IPS-15b (cell line): ENCODE measurements around the gene ENKD1.

ENCODE experiments used
- H3K27me3 ChIP-seq: one replicate; pipeline ENCODE4 v1.6.1; 2013; ENCODE audit warnings: low read length; ENCODE audit not compliant: control insufficient read depth, insufficient read depth
- H3K36me3 ChIP-seq: one replicate; pipeline ENCODE4 v1.6.1; 2013; ENCODE audit warnings: low read length; ENCODE audit not compliant: control insufficient read depth, insufficient read depth
- H3K4me1 ChIP-seq: one replicate; pipeline ENCODE4 v1.6.1; 2013; ENCODE audit warnings: mild to moderate bottlenecking, low read length; ENCODE audit not compliant: control insufficient read depth, insufficient read depth
- H3K4me3 ChIP-seq: one replicate; pipeline ENCODE4 v1.5.1; 2013; ENCODE audit warnings: low read depth, low read length
- H3K9ac ChIP-seq: one replicate; pipeline ENCODE4 v1.6.1; 2013; ENCODE audit warnings: low read depth, mild to moderate bottlenecking, low read length
- H3K9me3 ChIP-seq: one replicate; pipeline ENCODE4 v1.6.1; 2013; ENCODE audit warnings: mild to moderate bottlenecking, low read length; ENCODE audit not compliant: control insufficient read depth, insufficient read depth

The ENKD1 gene

DNA sequence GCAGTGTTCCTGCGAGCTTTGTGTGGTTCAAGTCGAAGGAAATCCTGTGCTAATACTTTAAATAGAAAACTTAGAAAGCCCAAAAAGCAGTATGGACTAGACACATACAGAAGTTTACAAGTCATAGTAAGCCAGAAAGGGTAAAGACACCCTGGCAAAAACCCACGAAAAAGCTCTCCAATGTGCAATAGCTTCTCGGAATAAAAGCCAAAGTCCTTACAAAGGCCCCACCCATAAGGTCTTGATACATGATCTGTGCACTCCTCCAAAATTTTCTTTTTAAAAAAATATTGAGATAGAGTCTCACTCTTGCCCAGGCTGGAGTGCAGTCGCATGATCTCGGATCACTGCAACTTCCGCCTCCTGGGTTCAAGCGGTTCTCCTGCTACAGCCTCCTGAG, 10.4 kb upstream of the ENKD1 start:
- Histone ChIP-seq H3K27me3 (no peaks in the 10 kb centered on the region), H3K4me3 (no peak overlapping the region), H3K4me1 (peaks cover 2% of the 10 kb centered on the region), H3K9me3 (no peaks in the 10 kb centered on the region), H3K36me3 (peaks cover 6% of the 10 kb centered on the region), H3K9ac (no peak overlapping the region)

DNA sequence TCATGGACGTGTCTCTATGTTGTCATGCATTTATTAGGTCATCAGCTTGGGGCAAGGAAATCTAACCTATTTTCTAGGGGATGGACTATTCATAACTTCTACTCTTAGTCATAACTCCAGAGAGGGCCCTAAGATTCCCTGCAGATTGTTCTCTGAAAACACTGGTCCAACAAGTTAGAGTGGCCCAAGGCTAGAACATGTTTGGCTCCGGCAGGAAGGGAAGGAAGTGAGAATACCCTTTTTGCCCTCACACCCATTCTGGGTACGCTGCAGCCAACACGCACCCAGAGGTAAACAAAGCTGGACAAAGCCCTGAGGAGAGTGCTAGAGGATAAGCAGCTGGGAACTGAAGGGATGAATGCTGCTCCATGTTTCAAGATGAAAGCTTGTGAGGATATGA, 10.0 kb upstream of the ENKD1 start:
- H3K9ac ChIP-seq: no peak overlapping the region
- no peaks in the 10 kb centered on the region for H3K27me3 ChIP-seq
- H3K4me1 ChIP-seq: peaks cover 2% of the 10 kb centered on the region
- H3K36me3 ChIP-seq: peaks cover 6% of the 10 kb centered on the region
- no peak overlapping the region for H3K4me3 ChIP-seq
- no peaks in the 10 kb centered on the region for H3K9me3 ChIP-seq

GRCh38 chr16:67675999-67676398, 9.4 kb upstream of the ENKD1 start:
- Histone ChIP-seq H3K9ac (no peak overlapping the region), H3K36me3 (peaks cover 6% of the 10 kb centered on the region), H3K27me3 (no peaks in the 10 kb centered on the region), H3K9me3 (no peaks in the 10 kb centered on the region), H3K4me3 (no peak overlapping the region), H3K4me1 (peaks cover 2% of the 10 kb centered on the region)

- no peak overlapping the region for H3K4me3 ChIP-seq
- peaks cover 6% of the 10 kb centered on the region for H3K36me3 ChIP-seq
- peaks cover 2% of the 10 kb centered on the region for H3K4me1 ChIP-seq
- no peak overlapping the region for H3K9ac ChIP-seq
- H3K27me3 ChIP-seq: no peaks in the 10 kb centered on the region
- H3K9me3 ChIP-seq: no peaks in the 10 kb centered on the region
Measured at GRCh38 chr16:67675579-67675935, 9.0 kb upstream of the ENKD1 start.

DNA sequence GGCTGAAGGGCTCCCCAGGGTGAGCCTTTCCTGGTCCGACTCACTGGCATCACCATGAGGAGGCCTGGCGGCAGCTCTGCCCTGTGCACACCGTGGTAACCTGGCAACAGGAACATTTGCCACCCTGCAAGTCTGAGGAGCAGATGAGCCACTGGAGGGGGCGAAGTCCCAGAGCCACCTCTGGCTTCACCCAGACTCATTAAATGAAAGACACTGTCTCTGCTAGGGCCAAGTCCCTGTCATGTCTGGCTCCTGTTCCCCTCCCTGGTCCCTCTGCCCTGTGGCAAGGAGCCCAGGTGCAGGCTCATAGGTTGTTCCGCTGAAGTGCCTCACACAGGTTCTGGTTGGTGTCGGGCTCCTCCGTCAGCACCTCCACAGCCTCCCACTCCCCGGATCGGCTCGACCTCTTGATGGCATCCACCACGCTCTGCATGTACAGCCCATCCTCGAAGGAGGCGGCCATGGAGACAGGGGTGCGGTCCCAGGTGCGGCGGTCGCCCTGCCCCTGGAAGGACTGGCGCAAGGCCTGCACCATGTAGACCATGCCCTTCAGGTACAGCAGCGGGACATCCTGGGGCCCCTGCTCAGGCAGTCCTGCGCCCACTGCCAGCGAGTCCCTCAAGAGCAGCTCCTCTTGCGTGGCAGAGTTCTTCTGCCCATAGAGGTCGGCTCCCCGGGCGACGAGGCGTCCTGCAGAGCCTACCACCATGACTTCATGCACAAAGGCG, 8.5 kb upstream of the ENKD1 start:
- H3K9ac ChIP-seq: no peak overlapping the region
- peaks cover 2% of the 10 kb centered on the region for H3K4me1 ChIP-seq
- H3K27me3 ChIP-seq: no peaks in the 10 kb centered on the region
- H3K4me3 ChIP-seq: no peak overlapping the region
- no peaks in the 10 kb centered on the region for H3K9me3 ChIP-seq
- peaks cover 6% of the 10 kb centered on the region for H3K36me3 ChIP-seq

DNA sequence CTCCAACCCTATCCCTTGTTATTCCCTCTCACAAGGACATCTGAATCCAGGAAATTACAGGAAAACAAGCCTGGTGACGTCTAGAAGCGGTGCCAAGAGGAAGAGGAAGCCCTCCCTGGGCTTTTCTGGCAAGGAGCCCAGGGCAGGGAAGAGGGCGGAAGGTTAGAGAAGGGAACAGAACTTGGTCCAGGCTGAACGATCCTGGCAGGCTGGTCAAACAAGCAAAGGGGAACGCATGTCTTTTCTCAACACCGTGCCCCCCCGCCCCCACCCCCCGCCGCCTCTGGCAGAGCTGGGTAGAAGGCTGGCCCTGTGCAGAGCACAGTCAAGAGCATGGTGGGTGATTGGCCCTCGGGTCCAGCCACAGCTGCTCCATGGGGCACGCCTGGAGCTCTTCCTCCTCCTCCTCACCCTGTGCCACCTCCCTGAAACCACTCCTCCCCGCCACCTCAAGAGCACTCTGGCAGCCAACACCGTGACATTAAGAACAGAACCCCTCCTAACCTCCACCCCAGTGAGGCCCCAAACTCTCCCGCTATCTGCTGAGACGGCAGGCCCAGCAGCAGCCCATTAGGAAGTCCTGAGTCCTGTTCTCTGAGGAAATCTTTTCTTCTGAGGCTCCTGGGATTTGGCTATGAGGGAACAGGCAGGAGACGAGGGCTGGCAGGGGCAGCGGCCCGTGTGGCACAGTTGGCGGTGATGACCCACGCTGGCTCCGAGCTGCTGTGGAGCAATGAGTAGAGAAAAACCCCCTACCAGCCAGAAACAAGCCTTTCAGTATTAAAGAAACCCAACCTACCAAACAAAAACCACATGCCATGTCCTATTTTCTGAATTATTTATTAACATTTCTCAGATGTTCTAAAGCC, 7.4 kb upstream of the ENKD1 start:
- peaks cover 6% of the 10 kb centered on the region for H3K36me3 ChIP-seq
- H3K9me3 ChIP-seq: no peaks in the 10 kb centered on the region
- H3K4me3 ChIP-seq: no peak overlapping the region
- no peaks in the 10 kb centered on the region for H3K27me3 ChIP-seq
- H3K9ac ChIP-seq: no peak overlapping the region
- peaks cover 2% of the 10 kb centered on the region for H3K4me1 ChIP-seq

- Histone ChIP-seq H3K9ac (peak overlapping the region; percentile 37), H3K4me3 (no peak overlapping the region)
Measured at GRCh38 chr16:67672739-67673662, 6.5 kb upstream of the ENKD1 start.

GRCh38 chr16:67672306-67672705, 5.8 kb upstream of the ENKD1 start:
- peaks cover 5% of the 10 kb centered on the region for H3K4me1 ChIP-seq
- H3K9ac ChIP-seq: no peak overlapping the region
- no peaks in the 10 kb centered on the region for H3K9me3 ChIP-seq
- H3K36me3 ChIP-seq: peaks cover 6% of the 10 kb centered on the region
- no peaks in the 10 kb centered on the region for H3K27me3 ChIP-seq
- H3K4me3 ChIP-seq: no peak overlapping the region

More at GRCh38 chr16:67672739-67673662, 6.5 kb upstream of the ENKD1 start:
- Histone ChIP-seq H3K9me3 (no peaks in the 10 kb centered on the region), H3K27me3 (no peaks in the 10 kb centered on the region), H3K4me1 (peaks cover 2% of the 10 kb centered on the region), H3K36me3 (peaks cover 6% of the 10 kb centered on the region)

- Histone ChIP-seq H3K9ac (no peak overlapping the region), H3K27me3 (peaks cover 3% of the 10 kb centered on the region), H3K36me3 (no peaks in the 10 kb centered on the region), H3K4me1 (peaks cover 5% of the 10 kb centered on the region), H3K4me3 (no peak overlapping the region), H3K9me3 (no peaks in the 10 kb centered on the region)
Measured at GRCh38 chr16:67669499-67670101, 3.0 kb upstream of the ENKD1 start.

GRCh38 chr16:67668495-67669157, 2.1 kb upstream of the ENKD1 start:
- Histone ChIP-seq H3K4me3 (no peak overlapping the region), H3K36me3 (no peaks in the 10 kb centered on the region), H3K9ac (peak overlapping the region; percentile 8), H3K4me1 (peaks cover 5% of the 10 kb centered on the region), H3K27me3 (peaks cover 3% of the 10 kb centered on the region), H3K9me3 (no peaks in the 10 kb centered on the region)
